HG03575 (cell line): Measurements from ENCODE around the gene CRYBA4.

ENCODE experiments used
- ATAC-seq: cut with Tn5 transposase; IDR thresholded peaks from one replicate; pipeline ENCODE4 v1.9.1; 2021; ENCODE audit not compliant: unreplicated experiment, insufficient number of reproducible peaks, low FRiP score; ENCODE audit errors: extremely low read depth

The CRYBA4 gene

DNA sequence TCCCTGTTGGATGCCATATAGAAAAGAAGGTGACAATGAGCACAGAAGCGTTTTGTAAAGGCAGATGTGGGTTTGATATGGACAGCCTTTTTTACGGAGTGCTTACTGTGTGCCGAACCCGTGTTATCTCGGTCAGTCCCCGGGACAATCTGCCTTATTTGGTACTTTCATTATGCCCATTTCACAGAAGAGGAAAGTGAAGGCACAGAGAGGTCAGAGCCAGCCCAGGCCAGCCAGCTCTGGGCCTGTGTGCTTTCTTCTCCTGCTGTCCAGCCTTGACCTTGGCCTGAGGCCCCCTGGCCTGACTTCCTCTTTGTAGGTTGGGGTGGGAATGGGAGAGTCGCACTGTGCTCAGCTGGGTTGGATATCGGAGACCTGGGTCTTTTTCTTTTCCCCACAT is 3.3 kb upstream of the CRYBA4 start:
- ATAC-seq, result no peak

DNA sequence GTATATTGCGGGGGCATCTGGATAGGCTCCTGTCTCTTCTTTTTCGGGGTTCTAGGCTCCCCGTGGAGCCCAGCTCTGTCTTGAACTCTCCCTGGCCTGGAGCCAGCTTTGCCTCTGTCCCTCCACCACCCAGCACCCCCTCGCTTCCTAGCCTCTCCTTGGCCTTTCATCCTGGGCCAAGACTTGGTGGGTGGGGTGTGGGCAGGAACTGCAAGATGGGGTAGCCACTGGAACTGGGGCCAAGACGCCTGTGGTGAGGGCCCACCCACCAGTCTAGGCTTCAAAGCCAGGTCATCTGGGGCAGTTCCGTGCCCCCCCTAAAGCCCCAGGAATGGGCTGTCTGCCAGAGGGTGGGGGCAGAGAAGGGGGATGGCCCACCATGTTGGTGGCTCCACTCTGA is 2.3 kb upstream of the CRYBA4 start:
- no peak for ATAC-seq

DNA sequence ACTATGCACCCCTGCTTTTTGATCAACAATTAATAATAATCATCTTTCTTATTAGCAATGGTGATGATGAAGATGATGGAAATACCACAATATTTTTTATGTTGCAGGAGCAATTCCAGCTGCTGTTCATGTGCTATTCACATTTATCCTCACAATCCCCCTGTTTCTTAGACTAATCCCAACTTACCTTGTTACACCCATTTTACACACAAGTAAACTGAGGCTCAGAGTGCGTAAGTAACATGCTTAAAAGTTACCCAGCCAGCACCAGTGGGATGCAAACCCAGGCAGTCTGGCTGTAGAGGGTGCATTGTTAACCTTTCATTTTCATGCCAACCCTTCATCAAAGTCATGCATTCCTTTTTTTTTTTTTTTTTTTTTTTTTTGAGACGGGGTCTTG is 1.6 kb upstream of the CRYBA4 start:
- ATAC-seq, result no peak

DNA sequence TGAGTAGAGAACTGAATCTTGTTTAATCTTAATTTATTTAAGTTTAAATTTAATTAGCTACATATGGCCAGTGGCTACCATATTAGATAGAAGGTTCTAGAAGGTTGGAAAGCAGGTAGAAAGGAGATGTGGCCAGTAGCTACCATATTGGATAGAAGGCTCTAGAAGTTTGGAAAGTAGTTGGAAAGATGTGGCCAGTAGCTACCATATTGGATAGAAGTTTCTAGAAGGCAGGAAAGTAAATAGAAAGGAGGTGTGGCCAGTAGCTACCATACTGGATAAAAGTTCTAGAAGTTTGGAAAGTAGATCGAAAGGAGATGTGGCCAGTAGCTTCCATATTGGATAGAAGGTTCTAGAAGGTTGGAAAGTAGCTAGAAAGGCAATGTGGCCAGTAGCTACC is 2.2 kb downstream of the CRYBA4 start:
- no peak for ATAC-seq

DNA sequence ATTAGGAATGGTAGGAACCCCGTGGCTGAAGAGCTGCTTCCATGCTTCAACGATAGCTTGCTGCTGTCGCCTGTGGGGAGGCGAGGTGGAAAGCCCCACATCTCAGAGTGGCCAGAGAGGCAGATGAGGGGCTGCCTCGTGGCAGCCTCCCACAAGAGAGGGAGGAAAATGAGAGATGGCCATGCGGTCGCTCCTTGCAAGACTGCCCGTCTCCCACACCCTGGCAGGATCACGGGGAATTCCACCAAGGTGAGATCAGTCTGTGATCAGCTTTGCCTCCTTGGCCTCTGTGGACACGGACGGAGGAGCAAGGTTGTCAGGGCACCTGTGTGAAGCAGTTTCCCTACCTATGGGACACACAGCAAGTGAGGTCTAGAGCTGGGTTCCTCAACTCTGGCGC is 3.0 kb downstream of the CRYBA4 start:
- no peak for ATAC-seq

DNA sequence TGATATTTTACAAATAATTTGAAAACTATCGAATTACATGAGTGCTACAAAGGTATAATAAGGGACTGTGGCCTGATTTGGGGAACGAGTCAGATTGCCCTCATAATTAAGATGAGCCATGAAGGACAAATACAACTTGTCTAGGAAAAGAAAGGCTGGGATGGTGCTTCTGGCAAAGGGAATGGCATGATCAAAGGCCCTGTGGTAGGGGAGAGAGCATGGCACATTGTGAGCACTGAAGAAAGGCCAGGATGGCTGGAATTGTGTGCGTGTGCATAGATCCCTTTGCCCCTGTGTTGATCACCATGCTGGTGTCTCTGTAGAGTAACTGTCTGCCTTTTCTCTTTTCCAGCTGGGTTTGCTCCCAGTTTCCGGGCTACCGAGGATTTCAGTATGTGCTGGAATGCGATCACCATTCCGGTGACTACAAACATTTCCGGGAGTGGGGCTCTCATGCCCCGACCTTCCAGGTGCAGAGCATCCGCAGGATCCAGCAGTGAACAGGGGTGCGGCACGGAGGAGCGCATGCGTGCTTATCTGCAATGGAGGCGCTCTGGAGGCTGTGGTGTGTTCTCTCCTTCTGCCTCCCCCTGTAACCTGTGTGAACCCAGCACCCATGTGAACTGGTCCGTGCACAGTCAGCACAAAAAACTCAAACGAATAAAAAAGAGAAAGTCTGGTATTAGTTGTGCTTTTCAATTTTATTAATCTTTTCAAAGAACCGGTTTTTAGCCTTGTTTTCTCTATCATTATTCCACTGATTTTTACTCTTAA is 8.4 kb downstream of the CRYBA4 start:
- ATAC-seq, result no peak

DNA sequence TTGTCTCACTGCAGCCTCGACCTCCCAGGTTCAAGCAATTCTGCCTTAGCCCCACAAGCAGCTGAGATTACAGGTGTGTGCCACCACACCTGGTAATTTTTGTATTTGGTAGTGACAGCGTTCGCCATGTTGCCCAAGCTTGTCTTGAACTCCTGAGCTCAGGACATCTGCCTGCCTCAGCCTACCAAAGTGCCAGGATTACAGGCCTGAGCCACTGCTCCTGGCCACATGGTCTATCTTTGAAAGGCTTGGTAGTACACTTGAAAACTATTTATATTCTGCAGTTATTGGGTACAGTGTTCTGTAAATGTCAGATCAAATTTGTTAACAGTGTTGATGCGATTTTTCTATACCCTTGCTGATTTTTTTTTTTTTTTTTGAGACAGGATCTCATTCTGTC is 9.5 kb downstream of the CRYBA4 start:
- no peak for ATAC-seq

DNA sequence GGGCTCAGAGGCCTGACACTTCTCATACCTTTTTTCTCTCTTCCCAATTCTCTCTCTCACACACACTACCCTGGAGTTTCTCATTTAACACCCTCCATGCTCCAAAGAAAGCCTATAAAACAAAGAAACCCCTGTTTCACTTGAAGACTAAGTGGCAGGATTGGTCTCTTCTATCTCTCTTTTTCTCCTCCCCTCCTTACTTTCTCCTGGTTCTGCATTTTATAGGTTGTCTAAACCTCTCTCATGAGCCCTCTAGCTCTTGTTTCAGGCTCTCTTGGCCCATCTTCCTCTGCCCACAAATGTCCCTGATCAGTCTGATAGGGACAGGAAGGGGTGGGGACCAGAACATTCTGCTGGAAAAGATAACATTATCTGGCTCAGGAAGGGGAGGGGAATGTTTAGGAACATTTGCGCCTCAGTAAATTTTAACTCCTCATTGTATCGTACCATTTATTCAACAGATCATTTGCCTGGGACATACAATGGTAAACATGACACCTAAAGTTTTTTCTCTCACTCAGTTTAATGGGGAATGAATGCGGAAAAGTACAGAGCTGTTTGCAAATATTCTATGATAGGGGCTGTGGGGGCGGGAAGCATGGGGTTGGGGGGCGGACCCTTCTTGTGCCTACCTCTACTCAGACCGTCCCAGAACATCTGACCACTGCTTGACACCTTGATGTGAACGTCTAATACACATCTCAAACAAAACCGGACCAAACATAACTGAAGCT is 10.8 kb downstream of the CRYBA4 start:
- no peak for ATAC-seq

DNA sequence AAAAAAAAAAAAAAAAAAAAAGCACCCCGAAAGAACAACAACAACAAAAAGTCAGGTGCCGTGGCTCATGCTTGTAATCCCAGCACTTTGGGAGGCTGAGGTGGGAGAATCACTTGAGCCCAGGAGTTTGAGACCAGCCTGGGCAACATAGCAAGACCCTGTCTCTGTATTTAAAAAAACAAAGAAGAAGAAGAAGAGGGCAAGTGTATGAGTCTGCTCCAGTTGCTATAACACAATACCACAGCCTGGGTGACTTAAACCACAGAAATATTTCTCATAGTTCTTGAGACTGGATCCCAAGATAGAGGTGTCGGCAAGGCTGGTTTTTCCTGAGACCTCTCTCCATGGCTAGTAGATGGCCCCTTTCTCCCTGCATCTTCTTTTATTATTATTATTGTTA is 12.4 kb downstream of the CRYBA4 start:
- ATAC-seq, result no peak

DNA sequence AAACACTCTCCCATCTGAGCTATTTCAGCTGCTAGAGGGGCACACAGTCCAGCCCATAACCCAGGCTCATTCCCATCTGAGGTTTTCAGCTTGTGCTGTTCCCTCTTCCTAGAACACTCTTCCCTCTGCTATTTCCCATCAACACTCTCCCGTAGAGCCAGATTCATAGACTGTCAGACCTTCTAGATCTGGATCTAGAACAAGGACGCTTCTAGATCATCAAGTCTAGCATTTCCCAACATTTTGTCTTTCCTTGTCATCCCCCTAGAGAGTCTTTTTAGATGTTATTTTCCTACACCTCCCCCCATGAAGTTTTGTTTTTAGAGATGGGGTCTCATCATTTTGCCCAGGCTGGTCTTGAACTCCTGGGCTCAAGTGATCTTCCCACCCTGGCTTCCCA is 13.4 kb downstream of the CRYBA4 start:
- no peak for ATAC-seq

DNA sequence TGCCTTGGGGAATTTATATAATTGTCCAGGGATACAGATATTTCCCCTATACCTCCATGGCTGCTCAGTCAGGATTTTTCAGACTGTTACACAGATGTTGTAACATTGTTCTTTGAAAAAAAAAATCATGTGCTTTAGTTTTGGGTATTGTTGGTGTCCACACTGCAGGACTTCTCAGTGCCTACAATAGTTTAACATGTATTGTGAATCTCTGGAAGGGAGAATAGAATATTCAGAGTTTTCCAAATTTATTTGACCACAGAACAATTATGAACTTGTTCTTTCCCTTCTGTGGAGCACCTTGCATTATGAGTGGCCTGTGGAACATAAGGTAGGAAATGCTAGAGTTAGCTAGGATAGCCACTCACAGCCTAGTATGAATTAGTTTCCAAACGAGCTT is 14.5 kb downstream of the CRYBA4 start:
- ATAC-seq, result no peak

DNA sequence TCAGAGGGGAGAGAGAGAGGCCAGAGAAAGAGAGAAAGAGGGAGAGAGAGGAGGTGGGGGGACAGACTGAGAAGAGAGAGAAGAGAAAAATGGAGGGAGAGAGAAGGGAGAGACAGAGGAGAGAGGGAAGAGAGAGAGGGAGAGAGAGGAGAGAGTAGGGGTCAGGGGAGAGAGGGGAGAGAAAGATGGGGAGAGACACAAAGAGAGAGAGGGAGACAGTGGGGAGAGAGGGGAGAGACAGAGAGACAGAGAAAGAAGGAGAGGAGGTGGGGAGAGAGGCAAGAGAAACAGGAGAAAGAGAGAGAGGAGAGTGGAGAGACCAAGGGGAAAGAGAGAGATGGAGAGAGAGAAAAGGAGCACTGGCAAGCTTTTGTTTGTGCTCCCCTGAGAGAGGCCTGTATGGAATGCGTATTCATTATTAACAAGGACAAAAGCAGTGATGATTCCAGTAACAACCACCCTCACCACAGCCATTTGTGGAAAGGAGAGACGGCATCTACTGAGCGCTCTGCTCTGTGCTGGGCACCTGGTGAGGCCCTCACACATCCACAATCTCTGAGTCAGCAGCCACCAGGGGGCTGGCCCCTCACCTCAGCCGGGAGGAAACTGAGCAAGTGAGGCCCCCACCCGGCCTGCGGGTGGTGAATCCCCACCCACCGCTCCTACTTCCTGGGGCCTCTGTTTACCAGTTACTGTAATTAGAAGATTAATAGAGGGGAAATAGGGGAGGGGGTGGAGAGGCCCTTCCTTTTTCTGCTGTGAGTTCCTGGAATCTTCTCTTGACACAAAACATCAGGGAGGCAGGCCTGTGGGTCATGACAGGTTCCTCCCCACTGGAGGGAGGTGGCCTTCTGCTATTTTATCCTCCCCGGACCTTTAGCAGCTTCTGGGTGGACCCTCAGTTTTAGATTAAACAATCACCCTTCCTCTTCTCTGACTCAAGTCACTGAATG is 21.0 kb downstream of the CRYBA4 start:
- no peak for ATAC-seq

DNA sequence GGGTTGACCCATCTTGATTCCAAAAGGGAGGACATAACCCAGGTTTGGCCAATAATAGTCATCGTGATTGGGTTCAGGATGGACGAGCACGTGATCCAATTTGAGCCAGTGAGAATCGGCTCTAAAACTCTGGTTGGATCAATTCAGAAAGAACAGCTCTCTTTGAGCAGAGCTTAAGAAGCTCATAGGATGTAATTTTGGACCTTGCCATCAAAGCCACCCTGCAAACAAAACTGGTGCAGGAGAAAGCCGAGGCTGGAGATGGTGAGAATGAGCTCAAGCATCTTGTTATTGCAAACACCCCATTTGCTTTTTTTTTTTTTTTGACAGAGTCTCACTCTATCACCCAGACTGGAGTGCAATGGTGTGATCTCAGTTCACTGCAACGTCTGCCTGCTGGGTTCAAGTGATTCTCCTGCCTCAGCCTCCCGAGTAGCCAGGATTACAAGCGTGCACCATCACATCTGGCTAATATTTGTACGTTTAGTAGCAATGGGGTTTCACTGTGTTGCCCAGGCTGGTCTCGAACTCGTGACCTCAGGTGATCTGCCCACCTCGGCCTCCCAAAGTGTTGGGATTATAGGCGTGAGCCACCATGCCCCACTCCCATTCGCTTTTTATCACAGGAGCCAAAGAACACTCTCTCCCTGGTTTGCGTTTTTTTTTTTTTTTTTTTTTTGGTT is 21.8 kb downstream of the CRYBA4 start:
- ATAC-seq, result no peak

DNA sequence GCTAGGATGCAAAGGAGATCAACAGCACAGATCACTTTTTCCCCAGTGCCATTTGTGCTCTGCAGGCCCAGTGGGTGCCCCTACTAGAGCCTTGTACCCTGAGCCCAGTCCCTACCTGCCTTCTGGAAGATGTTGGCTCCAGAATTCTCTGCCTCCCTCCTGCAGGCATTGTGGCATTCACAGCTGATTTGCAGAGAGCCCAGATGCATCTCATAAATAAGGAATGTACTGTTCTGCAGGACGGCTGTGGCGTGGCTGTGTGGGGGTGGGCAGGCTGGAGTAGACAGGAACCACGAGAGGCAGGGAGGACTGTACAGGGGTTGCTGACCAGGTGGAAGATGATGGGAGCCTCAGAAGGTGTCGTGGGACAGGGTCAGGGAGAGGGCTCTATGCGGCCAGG is 24.4 kb downstream of the CRYBA4 start:
- ATAC-seq, result no peak

DNA sequence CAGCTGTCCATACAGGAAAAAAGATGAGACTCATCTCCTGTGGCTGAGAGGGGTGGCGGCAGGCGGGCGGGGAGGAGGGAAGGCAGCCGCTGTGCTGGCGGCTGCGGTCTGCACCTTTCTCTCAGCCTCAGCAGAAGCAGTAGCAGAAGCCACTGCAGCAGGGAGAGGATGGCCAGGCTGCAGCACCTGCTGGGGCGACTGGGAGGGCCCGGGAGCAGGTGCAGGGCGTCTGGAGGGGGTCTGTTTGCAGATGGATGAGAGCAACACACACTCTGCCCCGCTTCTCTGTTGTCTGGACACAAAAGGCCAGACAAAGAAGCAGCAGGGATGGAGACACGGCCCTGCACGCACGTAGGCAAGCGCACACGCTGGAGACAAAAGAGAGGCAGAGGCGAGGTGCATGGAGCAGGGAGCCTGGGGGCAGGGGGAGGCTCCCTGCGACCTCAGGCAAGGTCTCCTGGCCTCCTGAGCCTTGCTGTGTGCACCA is 26.3 kb downstream of the CRYBA4 start:
- ATAC-seq, result no peak

DNA sequence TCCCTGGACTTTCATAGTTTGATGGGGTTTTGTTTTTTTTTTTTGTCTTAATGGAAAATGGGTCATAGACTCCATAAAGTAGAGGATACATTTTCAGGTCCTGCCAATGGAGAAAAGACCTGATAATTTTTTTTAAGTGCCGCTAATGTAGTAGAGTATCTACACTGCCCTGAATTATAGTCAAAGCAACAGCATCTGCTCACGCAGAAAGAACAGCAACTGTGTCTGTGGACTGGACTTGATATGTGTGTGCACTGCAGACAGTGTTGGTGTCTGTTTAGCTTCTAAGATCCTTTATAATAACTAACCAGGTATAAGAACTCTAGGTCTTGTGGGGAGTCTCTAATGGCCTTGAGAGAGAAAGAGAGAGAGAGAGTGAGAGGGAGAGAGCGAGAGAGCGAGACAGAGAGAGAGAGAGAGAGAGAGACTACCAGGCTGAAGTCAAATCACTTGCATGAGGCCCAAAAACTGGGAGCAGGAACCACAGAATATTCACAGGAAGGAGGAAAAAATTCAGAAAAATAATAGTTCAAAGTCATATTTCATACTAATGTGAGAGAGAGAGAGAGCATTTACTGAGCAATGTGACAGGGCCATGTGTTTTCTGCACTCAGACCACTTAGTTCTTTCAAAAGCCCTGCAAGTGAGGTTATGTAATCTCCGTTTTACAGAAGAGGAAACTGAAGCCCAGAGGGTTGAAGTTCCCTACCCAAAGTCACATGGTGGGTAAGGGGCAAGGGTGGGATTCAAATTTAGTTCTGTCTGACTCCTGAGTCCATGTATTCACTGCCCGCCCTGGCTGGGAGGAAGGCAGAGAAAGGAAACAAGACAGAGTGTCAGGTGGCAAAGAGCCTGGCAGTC is 27.0 kb downstream of the CRYBA4 start:
- no peak for ATAC-seq

DNA sequence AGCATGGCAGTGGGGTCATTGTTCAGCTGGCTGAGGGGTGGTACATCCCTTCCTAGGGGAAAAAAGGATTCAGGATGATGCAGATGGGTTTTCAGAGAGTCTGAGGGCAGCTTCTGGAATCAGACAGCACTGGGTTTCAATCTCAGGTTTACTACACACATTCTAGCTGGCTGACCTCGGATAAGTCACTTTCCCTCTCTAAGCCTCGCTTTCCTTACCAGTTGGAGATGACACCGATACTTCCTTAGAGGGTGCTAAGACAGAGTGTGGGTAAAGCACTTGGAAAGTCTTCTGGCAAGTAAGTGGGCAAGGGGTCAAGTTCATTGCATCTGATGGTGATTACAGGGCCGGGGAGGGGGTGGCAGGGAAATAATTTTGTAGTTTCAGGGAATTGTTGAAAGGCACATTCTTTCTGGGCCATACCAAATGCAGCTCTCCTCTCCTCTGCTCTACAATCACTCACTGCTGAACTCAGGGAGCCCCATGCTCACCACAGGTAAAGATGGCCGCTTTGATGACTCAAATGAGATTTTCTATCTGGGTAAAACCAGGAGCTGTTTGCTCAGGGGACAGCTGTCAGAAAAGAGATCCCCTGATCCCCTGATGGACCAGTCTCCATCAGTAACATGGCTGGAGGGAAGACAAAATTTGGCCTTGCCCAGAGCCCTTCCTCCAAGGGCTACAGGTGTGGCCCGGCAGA is 29.1 kb downstream of the CRYBA4 start:
- no peak for ATAC-seq

DNA sequence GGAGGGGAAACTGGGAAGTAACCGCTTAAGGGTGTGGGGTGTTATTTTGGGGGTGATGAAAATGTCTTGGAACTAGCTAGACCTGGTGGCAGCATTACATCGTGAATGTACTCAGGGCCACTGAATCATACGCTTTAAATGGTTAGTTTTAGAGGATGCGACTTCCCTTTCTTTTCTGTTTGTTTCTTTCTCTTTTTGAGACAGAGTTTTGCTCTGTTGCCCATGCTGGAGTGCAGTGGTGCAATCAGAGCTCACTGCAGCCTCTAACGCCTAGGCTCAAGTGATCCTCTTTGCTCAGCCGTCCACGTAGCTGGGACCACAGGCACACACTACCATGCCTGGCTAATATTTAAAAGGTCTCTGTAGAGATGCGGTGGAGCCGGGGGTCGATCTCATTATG is 30.1 kb downstream of the CRYBA4 start:
- ATAC-seq, result no peak
